Suprapubic skin (tissue), 4 donors: ENCODE results near the gene IMMP2L.

ENCODE experiments used
- EP300 ChIP-seq: sonication (generic); formaldehyde crosslinking; IDR thresholded peaks from one replicate; pipeline ENCODE4 v1.6.1; 2017; ENCODE audit warnings: antibody characterized with exemption
- POLR2A ChIP-seq, 2 donors: fragments of 450-650 bp; IDR thresholded peaks; one replicate each; pipeline ENCODE4 v1.6.1; 2017; ENCODE audit warnings: antibody characterized with exemption in 2 of 2, mild to moderate bottlenecking in 2 of 2, moderate library complexity in 2 of 2
- POLR2AphosphoS5 ChIP-seq, 3 donors: sonication (generic); formaldehyde crosslinking; IDR thresholded peaks; one replicate each; pipeline ENCODE4 v1.6.1; 2017; ENCODE audit warnings: antibody characterized with exemption in 3 of 3
- TF ChIP-seq, protein P1 (sequence below), 2 donors: fragments of 200-600 bp in 1 of 2; fragments of 450-650 bp in 1 of 2; sonication (generic) in 1 of 2; IDR thresholded peaks; one replicate each; pipeline ENCODE4 v1.5.1; 2016 to 2019; ENCODE audit warnings: antibody characterized with exemption in 2 of 2, mild to moderate bottlenecking in 1 of 2, moderate library complexity in 1 of 2

DNA sequence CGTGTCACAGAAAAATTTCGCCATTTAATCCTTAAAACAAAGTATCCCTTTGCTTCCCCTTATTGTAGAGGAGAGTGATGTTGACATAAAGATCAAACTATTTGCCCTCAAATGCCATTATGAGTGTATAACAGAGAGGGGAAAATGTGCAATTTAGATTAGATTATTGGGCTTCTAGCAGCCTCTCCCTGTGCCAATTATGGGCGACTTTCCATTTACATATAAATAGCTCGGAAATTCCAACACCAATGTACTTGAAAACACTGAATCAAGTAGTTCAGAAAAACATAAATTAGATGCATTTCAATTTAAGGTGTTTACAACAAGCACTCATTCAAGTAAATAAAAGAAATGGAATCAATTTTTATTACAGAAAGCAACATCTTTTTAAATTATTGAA, 535.9 kb downstream of the IMMP2L start:
- TF ChIP-seq, protein P1, sequence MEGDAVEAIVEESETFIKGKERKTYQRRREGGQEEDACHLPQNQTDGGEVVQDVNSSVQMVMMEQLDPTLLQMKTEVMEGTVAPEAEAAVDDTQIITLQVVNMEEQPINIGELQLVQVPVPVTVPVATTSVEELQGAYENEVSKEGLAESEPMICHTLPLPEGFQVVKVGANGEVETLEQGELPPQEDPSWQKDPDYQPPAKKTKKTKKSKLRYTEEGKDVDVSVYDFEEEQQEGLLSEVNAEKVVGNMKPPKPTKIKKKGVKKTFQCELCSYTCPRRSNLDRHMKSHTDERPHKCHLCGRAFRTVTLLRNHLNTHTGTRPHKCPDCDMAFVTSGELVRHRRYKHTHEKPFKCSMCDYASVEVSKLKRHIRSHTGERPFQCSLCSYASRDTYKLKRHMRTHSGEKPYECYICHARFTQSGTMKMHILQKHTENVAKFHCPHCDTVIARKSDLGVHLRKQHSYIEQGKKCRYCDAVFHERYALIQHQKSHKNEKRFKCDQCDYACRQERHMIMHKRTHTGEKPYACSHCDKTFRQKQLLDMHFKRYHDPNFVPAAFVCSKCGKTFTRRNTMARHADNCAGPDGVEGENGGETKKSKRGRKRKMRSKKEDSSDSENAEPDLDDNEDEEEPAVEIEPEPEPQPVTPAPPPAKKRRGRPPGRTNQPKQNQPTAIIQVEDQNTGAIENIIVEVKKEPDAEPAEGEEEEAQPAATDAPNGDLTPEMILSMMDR (IDR thresholded peaks at IDR 0.05) = no peak
- TF ChIP-seq POLR2AphosphoS5 (IDR thresholded peaks at IDR 0.05) (no peak), EP300 (no peak), POLR2A (IDR thresholded peaks at IDR 0.05) (no peak)
